Right hindlimb (tissue), 1 donor: ENCODE measurements around the gene ITPR1.
A peak's percentile ranks its signal among the peaks of the same experiment; 100 is the strongest.
"Not testable (repeated sequence)": the region's sequence is repeated elsewhere in the genome, so short reads cannot be mapped to it uniquely, and the experiment has no call there.

Experiments
- DNase-seq: peaks from one replicate; pipeline ENCODE4 v3.0.0-alpha.2; 2018

Gene ITPR1

DNA sequence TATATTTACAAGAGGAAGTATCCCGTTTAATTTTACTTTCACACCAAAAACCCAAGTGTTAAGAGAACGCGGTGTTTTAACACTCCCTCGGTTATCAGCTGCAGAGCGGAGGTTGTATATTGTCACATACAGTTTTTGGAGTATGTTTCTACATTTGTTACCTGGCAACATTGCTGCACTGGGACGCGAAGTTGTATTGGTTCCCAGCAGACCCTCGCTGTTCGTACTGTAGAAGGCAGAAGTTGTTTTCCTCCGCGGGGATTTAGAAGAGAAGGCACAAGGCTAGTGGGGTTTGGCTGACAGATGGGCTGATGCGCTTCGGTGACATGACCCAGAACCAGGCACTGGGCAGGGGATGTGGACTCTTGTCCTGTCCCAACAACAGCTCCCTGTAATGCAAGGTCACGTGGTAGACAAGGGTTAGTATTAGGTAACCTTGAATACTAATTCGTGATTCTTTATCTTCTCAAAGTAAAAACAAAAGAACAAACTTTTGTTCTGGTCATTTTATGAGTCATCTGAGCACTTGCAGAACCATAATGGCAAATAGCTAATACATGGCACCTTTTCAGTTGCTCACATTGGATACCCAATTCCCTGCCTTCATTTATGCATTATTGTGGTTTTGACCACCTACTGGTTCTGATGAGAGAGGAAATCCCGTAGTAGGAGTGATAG, 255.7 kb downstream of the ITPR1 start:
- DNase-seq, result no peak

DNA sequence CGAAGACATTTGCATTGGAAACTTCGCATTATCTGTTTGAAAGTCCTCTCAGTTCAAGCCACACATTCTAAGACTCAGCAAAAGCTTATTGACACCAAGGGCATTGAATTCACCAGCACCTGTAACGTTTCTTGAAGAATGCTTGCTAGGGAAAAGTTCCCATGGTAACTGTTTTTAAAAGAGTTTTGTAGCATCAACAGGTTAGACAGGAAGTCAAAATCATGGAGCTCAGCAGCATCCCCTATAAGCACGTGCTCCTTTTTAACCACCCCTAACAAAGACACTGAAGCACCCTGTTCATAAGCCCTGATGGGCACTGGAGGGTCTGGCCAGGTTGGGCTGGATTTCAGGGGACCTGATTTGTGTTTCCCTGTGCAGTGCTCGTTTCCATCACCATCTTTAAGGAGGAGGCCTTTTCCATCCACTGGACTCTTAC, 256.4 kb downstream of the ITPR1 start:
- DNase-seq, result no peak

DNA sequence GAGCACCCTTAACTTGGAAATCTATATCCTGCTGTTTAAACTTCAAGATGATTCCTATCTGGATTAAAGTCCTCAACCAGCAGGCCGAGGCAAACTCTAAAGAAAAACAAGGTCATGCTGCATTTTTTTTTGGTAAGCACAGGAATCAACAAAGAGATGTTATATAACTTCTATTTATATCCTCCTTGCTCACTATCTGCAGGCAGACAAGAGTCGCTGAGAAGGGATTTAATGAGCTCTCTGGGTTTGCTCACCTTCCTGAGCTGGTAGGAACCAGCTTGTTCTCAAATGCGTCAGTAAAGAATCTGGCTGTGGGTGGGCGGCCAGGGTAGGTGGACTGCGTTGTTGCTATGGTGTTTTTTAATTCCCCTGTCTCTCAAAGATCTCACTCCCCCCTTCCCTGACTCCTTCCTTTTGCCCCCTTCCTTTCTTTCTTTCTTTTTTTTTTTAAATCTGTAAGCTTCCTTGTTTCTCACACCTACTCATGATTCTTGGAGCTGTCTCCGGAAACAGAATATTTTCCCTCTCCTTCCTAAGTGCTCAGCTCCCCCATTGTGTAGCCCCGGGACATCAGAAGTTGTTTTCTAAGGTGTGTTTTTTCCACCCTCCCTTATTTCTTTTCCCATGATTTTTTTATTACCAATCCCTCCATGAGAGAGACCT, 257.3 kb downstream of the ITPR1 start:
- peak; percentile 49 for DNase-seq

DNA sequence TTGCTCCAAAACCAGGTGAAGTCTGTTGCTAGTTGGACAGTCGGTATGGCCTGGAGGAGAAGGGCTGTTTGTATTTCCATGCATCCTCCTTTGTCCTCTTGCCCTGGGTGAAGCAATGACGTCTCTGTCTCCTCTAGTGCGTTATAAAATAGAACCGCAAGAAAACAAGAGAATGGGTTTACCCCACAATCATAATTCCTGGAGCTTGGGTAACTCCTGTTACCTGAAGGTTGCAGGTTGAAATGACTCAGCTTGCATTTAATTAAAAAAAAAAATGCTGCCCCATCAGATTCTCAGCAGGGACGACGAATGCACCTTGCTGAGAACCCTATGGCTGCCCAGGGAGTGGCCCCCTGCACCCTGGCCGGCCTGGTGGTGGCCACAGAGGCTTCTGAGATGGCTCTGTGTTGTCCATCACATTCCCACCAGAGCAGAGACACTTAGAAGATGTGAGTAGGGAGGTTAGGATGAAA, 257.9 kb downstream of the ITPR1 start:
- no peak for DNase-seq

DNA sequence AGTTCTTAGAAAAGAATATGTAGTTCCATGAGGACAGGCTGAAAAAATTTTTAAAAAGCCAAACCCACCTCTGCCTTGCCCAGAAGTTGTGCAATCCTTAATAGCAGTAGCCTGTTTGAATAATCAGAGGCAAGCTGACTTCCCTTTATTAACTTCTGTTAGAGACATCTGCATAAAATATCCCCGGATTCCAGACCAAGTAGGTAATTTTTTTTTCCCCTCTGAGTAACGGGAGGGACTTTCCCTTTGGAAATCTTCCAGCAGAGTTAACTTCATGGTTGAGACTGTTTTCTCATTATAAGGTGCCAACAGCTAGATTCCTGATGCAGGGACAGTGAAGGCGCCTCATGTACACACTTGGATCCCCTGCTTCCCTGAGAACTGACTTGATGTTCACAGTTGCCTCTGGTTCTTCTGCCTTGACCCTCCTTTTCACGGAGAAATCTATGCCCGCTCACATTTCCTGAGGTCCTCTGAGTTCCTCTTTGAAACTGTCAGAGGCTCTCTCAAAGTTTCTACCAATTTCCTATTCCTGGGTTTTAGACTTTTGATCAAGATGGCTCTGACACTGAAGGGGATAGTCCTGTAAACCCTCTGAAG, 258.5 kb downstream of the ITPR1 start:
- DNase-seq, result peak; percentile 64

DNA sequence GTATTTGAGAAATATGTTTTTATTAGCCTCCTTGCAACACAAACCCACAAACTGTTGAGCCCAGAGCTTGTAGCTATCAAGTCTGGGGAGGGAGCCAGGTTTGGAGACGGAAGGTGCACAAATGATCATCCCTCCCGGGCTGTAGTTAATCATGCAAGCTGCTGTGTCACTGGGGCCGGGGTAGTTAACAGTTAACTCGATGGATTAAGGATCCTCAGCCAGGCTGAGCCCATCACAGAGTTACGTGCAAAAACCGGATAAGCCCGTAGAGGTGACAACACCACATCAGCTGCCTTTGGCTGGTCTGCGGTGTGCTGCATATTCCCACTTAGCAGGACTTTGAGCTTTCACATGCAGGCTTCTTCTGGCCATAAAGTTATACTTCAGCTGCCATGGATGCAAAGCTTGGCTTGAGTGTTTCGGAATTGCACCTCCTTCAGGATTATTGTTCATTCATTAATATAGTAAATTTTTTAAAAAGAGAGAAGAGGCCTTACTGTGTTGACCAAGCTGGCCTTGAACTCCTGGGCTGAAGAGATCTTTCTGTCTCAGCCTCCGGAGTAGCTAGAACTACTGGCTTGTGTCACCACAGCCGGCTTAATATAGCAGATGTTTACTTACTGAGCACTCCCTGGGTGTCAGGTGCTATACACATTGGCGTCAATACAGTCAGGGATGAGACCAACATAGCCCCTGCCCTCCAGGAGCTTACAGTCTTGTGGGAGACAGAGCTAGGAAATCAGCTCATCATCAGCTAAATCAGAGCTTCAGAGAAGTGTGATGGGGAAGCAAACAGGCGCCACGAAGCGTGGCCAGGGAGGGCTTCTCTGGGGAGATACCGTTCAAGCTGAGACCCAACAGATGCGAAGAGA, 259.3 kb downstream of the ITPR1 start:
- DNase-seq, result no peak

DNA sequence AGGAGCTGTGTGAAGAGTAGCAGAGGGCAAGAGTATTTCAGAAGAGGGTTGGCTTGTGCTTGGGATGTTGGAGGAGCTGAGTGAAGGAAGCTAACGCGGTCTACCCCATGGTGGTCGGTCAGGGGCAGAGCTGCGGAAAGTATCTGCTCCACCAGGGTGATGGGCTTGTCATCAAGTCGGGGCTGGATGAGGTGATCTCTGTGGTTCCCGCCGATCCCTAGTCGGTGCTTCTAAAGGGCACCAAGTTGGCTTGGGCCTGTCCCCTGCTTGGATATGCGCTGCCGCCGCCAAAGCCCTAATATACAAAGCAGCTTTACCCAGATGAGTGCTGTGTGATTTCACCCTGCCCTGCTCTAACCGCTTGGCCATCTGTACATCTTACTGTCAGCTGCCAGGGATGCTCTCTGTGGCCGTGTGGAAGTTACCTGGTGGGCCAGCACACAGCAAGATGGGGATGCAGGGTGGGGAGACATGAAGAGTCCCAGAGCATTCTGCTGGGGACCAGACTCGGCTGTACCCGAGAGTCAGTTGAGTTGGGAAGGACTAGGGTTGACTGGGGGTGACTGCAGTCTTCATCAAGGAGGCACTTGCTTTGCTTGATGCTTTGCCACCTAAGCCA, 260.0 kb downstream of the ITPR1 start:
- DNase-seq, result no peak

DNA sequence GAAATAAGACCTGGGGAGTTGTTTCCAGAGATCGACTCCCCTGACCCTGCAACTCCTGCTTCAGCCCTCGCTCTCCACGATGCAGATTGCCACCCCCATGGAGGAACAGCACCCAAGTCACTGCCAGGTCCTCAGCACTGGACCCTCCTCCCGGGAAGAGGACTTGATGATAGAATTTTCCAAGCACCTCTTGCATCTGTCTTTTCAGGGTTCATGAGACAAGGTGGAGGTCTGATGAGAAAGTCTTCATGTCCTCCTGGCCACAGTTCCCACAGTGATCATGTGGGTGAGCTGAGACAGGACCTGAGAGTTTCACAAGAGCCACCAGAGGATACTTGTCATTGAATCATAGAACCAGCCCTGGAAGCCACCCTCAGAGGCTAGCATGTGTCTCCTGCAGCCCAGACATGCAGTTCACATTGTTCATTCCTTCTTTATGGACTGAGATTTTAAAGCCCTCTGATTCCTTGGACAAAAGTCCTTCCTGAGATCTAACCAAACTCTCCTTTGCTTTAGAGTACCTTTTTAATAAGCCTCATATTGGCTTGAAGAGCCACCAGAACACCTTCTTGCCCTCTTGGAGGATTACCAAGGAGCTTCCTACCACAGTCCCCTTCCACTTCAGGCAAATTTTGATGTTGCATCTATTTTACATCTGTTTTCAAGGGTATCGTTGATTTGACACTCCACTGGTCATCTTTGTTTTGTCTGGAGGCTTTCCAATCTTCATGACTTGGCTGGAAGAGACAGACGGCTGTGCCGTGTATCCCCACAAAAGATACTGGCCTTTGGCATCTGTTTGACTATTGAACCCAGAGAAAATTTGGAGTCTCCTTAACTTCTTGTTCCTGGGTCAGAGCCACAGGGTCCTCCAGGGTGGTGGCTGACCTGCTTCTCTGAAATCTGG, 261.3 kb downstream of the ITPR1 start:
- DNase-seq, result no peak

DNA sequence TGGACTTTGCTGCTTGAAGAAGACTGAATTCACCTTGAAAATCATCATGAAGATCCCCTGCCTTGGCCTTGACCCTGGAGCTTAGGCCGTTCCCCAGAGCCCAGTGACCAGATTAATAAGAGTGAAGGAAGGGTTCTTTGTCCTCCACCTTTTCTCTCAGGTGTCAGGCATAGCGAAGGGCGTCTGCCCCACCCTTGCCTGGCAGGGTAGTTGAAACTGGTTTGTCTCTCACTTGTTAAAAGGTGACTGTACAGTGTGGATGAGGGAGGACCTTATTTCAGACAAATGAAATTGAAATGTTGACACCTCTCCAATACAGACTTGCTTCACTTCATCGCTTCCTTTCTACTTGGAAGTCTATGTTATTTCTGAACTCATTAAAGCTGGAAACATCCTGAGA, 262.4 kb downstream of the ITPR1 start:
- no peak for DNase-seq

DNA sequence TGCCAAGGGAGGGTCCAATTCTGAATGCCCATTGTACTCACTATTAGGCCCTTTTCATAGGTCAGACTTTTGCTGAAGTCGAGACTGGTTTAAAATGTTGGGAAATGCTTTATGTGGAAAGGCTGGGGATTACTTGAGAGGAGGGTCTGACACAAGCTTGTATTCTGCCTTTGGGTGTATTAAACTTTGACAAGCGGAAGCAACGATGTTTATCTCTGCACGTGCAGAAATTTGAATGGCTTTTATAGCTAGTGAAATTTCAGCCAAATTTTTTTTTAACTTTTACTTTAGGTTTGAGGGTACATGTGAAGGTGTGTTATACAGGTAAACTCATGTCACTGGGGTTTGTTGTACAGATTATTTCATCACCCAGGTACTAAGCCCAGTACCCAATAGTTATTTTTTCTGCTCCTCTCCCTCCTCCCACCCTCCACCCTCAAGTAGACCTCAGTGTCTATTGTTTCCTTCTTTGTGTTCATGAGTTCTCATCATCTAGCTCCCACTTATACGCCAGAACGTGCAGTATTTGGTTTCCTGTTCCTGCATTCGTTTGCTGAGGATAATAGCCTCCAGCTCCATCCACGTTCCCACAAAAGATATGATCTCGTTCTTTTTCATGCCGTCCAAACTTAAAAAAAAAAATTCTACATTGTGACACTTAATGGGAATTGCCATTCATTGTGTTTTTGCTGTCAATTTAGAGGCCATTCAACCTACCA, 263.1 kb downstream of the ITPR1 start:
- no peak for DNase-seq

DNA sequence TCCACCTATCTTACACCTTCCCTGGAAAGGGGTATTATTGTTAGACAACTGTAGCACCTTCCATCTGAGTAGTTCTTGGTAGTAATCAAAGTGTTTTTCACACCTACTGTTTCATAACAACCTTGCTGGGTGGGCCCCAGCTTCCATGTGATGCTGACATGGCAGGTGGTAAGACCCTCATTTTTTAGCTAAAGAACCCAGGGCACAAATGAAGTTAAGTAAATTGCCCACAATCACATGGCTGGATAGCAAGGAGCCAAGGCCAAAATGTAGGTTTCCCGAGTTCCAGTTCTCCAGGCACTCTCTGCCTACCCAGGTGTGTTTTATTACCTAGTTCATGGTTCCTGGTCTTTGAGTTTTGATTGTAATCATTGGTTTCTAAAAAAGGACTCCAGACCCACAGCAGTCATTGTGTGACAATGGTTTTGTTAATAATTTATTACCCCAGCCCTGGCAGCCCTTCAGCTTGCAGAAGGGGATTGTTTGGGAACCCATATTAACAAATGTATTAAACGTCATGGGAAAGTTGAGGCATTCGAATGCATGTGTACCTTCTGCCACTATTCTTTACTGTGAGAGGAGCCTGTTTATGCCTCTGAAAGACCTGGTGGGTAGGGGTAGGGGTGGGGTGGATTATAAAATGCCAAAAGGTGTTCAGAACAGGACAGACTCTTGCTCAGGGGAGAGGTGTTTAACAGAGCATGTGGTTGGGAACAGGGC, 263.9 kb downstream of the ITPR1 start:
- no peak for DNase-seq

DNA sequence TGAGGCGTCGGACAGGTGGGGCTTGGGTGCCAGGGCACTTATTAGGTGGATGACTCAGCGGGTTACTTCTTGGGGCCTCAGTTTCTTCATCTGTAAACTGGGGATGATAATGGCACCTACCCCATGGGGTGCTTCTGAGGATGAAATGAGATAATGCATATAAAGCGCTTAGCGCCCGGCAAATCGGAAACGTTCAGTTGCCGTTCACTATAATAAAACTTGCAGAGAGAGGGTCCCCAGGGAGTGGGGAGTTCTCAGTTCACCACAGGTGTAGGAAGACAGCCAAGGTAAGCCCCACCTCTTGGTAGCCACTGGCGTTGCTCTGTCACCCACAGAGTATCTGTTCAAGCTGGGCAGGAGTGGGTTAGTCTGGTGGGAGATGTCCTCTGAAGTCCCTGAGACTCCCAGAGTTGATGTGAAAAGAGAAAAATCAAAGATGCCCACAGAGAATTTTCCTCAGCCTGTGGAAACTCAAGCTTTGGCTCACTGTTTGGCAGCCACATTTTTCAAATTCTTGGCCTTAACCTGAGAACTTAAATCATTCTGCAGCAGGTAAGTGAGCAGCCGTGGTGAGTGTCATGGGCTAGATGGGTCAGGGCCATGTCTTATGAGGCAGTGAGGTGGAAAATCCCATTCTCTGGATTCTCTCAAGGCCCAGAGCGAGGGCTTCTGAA, 264.6 kb downstream of the ITPR1 start:
- no peak for DNase-seq

DNA sequence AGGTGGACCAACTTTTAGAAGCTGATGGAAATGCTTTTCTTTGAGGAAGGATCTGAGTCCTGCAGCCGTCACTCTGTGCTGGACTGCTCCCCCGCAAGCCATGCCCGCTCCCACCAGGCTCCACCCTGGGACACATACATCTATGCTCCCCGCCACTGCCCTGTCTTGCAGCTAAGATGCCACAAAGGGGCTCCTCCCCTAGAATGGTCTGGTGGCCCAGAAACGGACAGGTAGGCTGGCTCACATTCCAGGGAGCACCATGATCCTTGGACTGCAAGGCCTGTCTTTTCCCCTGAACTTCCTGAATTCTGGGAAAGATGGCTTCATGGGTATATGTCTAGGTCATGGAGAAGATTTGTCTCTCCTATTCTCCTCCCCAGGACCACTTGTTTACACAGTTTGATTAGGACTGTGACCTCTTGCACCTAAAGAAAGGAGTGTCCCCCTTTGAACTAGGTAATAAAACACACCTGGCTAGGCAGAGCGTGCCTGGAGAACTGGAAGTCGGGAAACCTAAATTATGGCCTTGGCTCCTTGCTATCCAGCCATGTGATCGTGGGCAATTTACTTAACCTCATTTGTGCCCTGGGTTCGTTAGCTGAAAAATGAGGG, 265.2 kb downstream of the ITPR1 start:
- no peak for DNase-seq

DNA sequence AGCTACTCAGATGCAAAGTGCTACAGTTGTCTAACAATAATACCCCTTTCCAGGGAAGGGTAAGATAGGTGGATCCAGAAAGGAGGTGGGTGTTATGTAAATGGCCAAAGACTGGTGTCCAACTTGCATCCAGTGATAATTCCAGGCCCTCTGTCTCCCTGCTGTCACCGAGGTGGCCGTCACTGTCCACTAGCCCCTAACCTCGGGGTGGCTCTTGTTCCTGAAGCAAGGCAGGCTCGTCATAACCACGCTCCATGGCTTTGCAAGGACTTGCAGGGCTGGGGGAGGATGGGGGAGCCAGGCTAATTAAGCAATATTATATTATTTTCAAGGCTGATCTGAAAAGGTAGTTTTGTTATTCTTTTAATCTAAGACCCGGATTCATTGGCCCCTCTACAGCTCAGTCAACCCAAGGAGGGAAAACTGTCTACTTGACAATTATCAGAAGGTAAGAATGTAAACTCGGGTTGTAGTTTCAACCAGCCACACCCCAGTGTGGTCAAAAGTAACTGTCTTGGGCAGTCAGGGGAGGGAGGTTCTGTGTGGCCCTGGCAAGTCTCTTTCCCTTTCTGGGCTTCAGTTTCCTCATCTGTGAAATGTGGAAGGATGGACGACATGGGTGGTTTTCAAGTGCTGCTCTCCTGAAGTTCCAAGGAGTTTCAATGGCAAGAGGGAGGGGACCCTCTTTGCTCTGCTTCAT, 266.0 kb downstream of the ITPR1 start:
- no peak for DNase-seq

DNA sequence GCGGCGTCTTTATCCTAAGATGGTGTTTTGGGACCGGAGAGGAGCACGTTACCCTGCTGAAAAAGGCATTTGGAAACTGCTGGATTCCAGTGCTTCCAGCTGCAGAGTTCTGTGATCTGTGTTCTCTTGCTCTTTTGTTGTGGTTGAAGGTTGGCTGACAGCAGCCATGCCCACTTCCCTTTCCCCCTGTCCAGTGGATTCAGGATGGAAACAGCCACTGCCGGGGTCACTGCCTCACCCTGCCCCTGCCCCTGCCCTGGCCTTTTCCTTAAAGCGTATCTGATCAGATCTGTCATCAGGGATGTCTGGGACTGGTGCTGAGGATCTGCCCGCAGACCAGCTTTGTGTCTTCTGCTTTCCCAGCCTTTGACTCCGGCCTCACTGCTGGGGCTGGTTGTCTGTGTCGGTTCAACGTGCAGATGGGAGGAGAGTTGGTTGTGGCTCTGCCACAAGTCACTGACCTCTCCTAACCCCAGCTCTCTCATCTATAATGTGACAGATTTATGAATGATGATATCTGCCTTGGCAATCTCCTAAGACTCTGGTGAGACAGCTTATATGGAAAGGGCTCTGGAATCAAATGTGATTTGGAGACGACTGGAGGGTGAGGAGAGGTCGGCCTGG, 266.7 kb downstream of the ITPR1 start:
- DNase-seq, result no peak

DNA sequence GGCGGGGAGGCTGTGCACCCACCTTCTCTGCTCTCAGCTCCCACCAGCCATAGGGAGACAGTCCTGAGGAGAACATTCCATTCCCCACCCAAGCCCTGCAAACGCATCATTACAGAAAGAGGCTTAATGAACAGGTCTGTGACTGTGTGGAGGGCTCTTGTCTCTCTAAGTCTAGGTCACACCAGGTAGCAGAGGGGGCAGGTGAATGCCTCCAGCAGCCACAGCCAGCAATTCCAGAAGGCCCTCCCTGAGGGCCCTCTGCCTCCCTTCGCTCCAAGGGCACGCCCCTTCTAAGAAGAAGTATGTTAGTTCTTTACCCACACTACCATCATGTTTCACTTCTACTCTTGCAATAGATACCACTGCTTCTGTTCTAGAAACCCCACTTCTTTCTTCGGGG, 268.6 kb downstream of the ITPR1 start:
- DNase-seq, result no peak

DNA sequence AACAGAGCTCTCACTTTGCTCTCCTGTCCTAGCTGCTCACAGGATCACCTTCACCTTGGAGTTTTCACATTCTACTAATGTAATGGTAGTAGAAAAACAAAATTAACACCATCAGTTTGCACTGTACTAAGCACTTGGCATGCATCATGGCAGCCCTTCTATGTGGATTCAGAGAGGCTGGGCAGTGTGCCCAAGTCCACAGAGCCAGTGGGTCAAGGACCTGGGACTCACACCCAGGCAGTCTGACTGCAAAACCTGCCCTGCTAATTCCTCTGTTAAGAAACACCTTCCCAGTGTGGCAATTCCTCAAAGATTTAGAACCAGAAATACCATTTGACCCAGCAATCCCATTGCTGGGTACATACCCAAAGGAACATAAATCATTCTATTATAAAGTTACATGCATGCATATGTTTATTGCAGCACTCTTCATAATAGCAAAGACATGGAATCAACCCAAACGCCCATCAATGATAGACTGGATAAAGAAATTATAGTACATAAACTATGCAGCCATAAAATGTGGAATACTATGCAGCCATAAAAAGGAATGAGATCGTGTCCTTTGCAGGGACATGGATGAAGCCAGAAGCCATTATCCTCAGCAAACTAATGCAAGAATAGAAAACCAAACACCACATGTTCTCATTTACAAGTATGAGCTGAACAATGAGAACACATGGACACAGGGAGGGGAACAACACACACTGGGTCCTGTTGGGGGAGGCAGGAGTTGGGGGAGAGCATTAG, 269.5 kb downstream of the ITPR1 start:
- DNase-seq, result not testable (repeated sequence)
